Measurements from ENCODE around the gene PLPPR5.
"Not testable (repeated sequence)": the region's sequence is repeated elsewhere in the genome, so short reads cannot be mapped to it uniquely, and the experiment has no call there.

PLPPR5 gene

DNA sequence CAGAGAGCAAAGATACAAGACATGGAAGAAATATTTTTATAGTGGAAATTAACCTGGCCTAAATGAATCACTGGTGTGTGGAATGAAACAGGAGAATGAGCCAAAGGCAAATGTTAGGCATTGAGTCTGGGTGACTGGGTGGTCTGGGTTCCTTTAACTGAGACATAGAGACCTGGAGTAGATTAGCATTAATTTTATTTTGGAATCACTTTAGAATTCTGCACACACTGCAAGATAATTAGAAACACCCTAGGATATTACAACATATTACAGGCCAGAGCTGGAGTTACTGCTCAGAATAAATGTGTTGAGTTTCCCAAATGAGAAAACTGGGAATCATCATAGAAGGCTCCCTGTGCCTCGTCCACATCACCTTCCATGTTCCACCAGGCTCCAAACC, 85.5 kb downstream of the PLPPR5 start:
- DNase-seq (ENCODE audit: low read depth in 2 of 2), result no peak

DNA sequence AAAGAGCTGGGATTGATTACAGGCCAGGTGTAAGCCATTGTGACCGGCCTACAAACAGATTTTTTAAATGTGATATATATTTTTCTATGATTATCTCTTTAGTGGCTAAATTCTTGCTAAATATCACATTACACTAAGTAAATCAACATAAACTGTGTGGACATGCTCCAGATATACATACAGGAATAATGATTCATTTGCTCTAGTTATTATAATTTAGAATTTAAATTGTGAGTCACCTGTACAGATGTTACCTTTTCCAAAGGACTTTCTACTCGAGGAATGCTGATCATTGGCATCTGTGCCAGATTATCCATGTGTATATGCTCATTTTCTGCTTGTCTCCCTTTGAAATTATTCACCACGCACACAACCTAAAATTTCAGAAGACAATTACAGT, 90.1 kb downstream of the PLPPR5 start:
- no peak for DNase-seq (ENCODE audit: low read depth in 2 of 2)

- DNase-seq (ENCODE audit: low read depth in 2 of 2), result no peak
Observed at GRCh38 chr1:98910827-98911226, 93.8 kb downstream of the PLPPR5 start.

- no peak for DNase-seq (ENCODE audit: low read depth in 2 of 2)
Observed at GRCh38 chr1:98908980-98909379, 95.7 kb downstream of the PLPPR5 start.

DNA sequence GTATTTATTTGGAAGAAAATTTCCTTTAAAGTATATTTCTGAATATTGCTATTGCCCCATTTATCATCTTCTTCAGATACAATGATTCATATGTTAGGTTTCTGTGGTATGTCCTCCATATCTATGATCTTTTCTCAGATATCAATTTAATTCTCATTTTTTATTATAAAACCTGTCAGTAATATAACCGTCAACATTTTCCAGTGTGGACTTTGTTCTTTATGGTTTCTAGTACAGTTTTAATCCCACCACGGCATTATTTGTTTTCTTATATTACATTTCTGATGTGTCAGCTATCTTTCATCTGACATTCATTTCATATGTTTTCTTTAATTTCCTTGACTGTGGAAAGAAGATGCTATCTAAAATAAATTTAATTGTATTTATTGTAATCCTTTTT, 97.9 kb downstream of the PLPPR5 start:
- DNase-seq (ENCODE audit: low read depth in 2 of 2), result no peak

DNA sequence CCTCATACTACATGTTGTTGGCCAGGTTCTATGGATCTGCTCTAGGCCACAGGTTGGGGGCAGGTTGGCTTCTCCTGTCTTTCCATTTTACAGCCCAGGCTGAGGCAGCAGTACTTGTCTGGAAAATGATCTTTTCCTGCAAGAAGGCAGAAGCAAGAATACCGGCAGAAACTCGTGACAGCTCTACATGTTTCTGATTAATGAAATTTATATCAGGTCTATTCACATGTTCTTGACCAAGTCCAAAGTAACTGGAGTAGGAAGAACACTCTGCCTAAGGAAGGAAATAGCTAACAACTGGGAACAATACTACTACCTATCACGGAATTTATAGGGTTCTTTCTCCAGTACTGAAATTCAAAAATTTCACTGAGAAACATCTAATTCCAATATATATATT, 98.3 kb downstream of the PLPPR5 start:
- DNase-seq (ENCODE audit: low read depth in 2 of 2), result no peak

DNA sequence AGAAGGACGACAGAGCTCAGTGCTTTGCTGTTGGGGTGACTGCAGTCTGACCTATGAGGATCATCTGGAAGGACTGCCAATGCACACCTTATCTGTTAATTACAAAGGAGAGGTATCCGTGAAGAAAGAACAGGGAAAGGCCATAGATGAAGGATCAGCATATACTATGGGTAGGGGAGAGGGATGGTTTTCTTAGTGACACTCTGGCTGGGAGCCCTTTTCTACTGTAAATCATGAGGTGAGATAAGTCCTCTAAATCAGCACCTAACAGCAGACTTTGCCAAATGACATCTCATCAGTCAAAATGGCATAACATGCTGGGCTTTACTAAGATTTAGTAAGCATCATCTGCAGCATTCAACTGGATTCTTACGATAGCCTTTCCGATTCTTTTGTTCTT, 100.0 kb downstream of the PLPPR5 start:
- DNase-seq (ENCODE audit: low read depth in 2 of 2), result no peak

DNA sequence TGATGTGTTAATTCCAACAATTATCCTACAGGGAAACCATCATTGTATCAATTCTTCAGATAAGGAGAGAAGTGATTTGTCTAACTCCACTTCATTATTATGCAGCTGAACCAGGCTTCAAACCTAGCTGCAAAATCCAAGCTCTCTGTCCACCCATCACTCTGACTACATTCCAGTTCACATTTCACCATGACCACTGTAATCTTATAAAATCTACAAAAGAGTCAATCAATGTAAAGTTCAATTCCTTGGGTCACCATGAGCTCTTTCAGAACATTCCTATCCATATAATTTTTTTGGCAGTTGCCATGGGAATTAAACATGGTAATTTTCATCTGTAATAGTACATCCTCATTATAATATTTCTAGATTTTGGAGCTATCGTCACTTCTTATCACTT, 100.9 kb downstream of the PLPPR5 start:
- DNase-seq (ENCODE audit: low read depth in 2 of 2), result no peak

- DNase-seq (ENCODE audit: low read depth in 2 of 2), result no peak
Observed at GRCh38 chr1:98903261-98903660, 101.4 kb downstream of the PLPPR5 start.

- DNase-seq (ENCODE audit: low read depth in 2 of 2), result no peak
Observed at GRCh38 chr1:98898940-98899339, 105.7 kb downstream of the PLPPR5 start.

DNA sequence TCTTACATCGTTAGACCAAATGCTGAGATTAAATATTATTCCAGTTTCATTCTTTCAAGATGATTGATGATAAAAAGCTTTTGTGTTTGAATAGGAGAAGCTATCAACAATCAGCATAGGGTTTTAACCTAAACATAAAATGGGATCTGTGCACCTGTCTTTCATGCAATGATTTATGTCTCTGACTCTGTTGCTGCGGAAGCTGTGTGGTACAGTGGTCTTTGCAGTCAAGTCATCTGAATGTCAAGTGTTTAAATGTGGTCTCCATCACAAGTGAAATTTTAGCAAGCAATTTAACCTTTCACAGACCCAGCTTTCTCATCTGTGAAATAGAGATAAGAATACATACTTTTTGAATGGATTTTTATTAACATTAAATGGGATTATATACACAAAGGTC, 107.2 kb downstream of the PLPPR5 start:
- no peak for DNase-seq (ENCODE audit: low read depth in 2 of 2)

GRCh38 chr1:98896711-98897445, 107.8 kb downstream of the PLPPR5 start:
- no peak for DNase-seq (ENCODE audit: low read depth in 2 of 2)

- no peak for DNase-seq (ENCODE audit: low read depth in 2 of 2)
Observed at GRCh38 chr1:98893371-98893770, 111.3 kb downstream of the PLPPR5 start.

GRCh38 chr1:98888869-98889268, 115.8 kb downstream of the PLPPR5 start:
- DNase-seq (ENCODE audit: low read depth in 2 of 2), result no peak

DNA sequence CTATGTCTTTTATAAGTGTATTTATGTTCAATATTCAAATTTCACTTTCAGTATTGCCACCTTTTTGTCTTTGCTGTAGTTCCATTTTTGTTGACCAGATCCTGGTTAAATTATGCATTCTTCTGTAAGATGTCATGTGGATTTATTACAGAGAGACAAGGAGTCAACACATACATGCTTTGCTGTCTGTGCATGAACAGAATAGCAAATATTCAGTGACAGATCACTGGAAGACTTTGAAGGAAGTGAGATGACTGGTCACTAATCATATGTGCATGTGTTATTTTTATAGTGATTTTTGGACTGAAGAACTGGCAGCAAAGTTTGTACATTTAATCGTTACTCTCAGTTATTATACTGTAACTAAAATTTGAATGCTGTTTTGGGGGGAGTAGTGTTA, 117.2 kb downstream of the PLPPR5 start:
- no peak for DNase-seq (ENCODE audit: low read depth in 2 of 2)

DNA sequence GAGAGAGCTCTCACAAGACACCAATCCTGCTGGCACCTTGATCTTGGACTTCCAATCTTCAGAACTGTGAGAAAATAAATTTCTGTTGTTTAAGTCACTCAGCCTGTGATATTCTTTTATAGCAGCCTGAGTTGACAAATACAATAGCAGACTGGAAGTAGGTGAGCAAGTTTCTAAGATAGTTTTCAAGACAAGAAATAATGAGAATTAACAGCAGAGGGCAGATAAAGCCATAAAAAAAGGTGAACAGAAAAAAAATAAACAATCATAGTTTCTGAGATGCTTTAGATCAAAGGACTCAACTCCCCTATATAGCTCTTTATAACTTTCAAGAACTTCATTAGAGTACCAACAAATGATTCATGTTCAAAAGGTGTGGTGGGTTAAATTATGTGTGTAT, 119.8 kb downstream of the PLPPR5 start:
- DNase-seq (ENCODE audit: low read depth in 2 of 2), result no peak

DNA sequence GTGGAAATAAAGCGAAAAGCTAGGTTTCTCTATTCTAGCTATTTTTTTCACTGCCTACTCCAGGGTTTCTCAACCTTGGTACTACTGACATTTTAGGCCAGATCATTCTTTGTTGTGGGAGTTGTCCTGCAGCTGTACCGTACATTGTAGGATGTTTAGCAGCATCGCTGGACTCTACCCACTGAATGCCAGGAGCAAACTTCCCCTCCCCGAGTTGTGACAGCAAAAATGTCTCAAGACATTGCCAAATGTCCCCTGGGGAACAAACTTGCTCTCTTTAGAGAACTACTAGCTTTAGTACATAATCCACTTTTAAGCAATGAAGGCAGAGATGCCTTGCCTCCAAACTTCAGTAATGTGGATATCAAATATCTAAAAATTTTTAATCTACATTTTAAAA, 122.8 kb downstream of the PLPPR5 start:
- DNase-seq (ENCODE audit: low read depth in 2 of 2), result no peak

- DNase-seq (ENCODE audit: low read depth in 2 of 2), result not testable (repeated sequence)
Observed at GRCh38 chr1:98881234-98881633, 123.4 kb downstream of the PLPPR5 start.

DNA sequence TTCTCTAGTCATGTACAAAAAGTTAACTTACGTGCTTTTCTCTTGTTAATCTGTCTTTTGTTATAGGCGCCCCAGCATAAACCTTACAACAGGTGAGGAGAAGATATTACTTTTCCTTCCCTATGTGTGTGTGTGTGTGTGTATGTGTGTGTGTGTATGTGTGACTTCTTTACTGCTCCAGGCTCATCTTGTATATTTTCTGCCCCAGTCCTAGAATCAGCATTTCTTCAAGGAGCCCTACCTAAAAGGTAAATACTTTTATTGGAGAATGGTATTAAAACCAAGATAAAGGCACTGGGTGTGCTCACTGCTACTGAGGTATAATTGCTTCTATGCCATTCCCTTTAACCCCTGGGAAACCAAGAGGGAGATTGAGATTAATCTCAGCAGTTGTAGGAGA, 129.8 kb downstream of the PLPPR5 start:
- no peak for DNase-seq (ENCODE audit: low read depth in 2 of 2)

- no peak for DNase-seq (ENCODE audit: low read depth in 2 of 2)
Observed at GRCh38 chr1:98870959-98871903, 133.4 kb downstream of the PLPPR5 start.

GRCh38 chr1:98865796-98866195, 138.9 kb downstream of the PLPPR5 start:
- DNase-seq (ENCODE audit: low read depth in 2 of 2), result no peak

DNA sequence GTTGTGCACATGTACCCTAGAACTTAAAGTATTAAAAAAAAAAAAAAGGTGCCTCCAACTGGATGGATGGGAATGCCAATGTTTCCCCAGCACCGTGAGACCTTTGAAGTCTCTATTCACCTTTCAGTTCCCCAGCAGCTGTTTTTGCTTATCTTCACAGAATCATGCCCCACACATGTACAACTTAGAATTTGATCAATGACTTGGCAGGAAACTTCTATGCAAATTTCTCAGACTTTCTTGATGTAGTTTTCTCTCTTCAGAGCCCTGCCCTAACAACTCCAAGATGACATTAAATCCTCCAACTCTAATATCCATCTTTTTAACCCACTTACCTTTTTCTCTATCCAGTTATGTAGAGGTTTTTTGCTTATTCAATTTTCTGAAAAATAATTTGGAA, 144.3 kb downstream of the PLPPR5 start:
- DNase-seq (ENCODE audit: low read depth in 2 of 2), result no peak

DNA sequence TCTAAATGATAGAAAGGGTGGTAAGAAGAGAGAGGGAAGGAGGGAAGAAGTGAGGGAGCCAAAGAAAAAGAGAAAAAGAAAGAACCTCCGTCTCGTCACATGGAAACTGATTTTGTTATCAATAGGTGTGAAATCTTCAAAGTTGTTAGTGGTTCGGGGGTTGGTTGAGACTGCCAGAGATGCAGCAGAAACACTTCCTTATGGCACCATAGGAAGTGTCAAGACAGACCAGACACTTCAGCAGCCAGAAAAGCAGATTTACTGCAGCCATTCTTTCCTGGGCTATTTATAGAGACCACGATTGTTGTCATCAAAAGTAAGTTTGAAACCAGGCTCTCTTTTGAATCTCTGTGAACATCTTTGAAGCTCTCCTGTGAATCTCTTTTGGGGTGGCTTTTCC, 150.5 kb downstream of the PLPPR5 start:
- no peak for DNase-seq (ENCODE audit: low read depth in 2 of 2)
